Stimulated activated CD4-positive, alpha-beta T cell treated with anti-CD3 and anti-CD28 coated beads, Interleukin-15, amount 100 ng/mL, for 24 hours (primary cell): ENCODE results near the gene PRPF18.

ENCODE experiments used
- DNase-seq: peaks from one replicate; pipeline ENCODE4 v3.0.0-alpha.2; 2020

PRPF18 gene

DNA sequence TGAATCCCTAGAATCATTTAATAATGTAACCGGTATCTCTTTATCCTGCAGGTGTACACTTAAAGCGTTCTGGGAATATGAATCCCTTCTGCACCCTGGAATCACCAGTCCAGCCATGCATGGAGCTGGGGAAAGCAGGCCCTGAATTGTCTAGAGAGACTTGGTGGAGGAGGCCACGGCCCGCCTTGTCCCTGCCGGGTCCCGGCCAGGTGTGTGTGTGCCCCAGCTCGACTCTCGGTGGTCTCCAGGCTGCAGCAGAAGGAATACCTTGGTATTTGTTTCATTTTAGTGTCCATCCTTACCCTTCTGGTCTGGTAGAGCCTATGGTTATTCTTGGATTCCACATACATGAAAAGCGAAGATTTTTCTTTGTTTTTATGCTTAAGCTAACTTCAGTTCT is 58.1 kb downstream of the PRPF18 start:
- DNase-seq, result no peak

- DNase-seq, result no peak
These were observed 61.7 kb downstream of the PRPF18 start for GRCh38 chr10:13648425-13648824.

GRCh38 chr10:13649844-13650520 is 63.2 kb downstream of the PRPF18 start:
- no peak for DNase-seq

GRCh38 chr10:13650961-13651360 is 64.2 kb downstream of the PRPF18 start:
- DNase-seq, result no peak

- no peak for DNase-seq
These were observed 65.4 kb downstream of the PRPF18 start for GRCh38 chr10:13651969-13652720.

GRCh38 chr10:13652860-13653259 is 66.1 kb downstream of the PRPF18 start:
- no peak for DNase-seq

- DNase-seq, result no peak
These were observed 67.5 kb downstream of the PRPF18 start for GRCh38 chr10:13654118-13654830.

DNA sequence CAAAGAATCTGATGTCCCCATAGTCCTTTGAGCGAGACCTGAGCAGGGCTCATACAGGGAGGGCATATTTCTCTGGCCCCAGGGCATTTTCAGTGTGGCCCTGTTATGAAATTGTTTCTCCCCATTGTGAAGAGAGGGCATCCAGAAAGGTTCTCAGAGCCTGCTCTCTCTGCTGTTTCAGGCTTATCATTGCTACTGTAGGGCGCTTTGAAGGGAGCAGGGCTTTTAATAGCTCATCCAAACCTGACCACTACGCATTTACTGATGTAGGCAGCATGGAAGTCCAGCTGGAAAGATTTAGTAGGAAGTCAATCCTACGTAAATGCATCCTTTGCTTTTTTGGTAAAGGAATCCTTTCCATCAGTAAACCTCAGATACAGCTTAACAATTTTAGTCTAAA is 68.1 kb downstream of the PRPF18 start:
- no peak for DNase-seq

DNA sequence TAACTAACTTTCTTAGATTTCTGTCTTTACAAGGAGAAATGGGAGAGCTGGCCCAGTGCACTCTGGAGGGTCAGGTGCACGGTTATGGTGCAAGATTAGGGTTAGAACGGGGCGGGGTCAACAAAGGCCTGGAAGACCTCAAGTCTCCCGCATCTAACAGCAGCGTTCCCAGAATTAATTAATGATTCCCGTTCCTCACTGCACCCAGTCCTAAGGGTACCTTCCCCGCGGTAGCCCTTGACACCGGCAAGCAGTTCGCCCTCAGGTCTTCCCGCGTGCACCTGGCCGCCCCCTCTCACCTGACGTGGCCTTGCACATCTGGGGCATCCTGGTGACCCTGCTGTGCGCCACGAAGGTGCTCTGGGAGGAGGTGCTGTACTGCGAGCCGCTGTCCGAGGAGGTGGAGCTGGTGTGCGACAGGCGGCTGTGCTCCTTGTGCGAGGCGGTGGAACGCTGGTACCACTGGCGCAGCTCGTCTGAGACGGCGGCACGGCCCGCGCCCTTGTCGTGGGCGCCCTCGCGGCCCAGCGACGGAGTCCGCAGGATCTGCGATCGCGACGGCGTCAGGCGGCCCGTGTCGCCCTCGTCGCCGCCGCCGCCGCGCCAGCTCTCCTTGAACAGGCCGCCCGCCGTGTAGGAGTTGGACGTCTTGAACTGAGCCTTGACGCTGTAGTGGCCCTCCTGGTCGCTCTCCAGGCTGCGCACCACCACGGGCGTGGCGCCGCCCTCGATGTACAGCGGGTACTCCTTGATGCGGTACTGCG is 69.8 kb downstream of the PRPF18 start:
- DNase-seq, result no peak

DNA sequence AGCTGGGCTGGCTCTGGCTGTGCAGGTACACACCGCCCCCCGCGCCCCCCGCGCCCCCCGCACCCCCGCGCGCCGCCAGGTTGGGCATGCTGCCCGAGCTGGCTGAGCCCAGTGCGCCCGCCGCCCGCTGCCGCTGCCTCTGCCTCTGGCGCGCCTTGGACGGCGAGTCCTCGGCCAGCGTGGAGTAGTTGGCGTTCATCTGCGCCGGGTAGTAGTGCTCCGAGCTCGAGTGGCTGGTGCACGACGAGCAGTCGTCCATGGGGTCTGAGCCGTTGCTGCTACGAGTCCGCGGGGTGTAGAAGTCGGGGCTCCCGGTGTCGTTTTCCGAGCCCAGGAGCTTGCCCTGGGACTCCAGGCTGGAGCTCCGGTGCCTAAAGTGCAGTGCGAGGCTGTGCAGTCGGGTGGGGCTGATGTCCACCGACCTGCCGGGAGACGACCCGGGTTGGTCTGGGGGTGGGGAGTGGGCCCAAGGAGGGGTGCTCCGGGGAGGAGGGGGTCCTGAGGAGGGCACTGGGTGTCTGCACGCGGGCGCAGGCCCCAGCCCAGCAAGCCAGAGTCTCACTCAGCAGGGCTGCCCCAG is 70.4 kb downstream of the PRPF18 start:
- no peak for DNase-seq

DNA sequence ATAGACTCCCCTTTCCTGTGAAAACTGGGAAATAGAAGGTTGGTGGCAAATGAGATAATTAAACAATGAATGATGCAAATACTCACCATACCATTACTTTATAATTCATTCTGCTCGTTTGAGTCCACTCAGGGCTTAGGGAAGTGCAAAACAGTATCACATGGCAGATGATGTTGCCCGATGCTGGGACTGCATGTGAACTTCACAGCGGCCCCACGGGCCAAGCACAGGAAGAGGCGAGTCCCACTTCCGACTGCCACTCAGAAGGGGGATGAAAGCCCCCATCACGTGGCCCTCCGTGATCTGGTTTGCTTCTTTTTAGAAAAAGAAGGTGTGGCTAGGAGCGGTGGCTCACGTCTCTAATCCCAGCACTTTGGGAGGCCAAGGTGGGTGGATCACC is 71.5 kb downstream of the PRPF18 start:
- no peak for DNase-seq

GRCh38 chr10:13658871-13659685 is 72.3 kb downstream of the PRPF18 start:
- DNase-seq, result peak; percentile 9

DNA sequence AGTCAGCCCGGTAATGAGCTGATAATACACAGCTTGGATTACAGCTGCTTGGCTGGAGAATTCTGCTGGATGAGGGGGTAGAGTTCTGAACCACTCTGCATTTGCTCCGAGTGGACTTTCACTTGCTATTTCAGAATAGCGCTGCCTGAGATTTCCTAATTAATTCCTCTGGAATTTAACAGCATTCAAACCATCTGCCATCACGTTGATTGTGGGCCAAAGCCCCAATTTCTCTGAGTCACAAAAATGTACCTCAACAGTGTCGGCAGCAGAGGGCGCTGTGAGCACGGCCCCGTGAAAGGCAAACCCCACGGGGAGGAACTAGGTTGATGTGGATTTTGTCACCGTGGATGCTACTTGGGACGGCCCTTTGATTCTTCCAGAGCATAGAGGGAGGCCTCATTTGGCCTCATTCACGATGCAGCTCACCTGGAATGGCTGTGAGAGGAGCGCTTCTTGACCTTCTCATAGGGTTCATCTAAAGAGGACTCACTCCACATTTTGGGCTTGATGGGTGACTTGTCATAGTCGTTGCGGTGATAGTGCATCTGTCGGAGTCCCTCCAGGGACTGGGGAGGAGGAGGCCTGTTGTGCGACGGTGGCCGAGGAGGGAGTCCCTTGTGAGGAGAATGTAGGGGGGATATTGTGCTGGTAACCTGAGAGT is 73.3 kb downstream of the PRPF18 start:
- DNase-seq, result peak; percentile 75

- DNase-seq, result no peak
These were observed 73.8 kb downstream of the PRPF18 start for GRCh38 chr10:13660551-13660920.

GRCh38 chr10:13661256-13661655 is 74.5 kb downstream of the PRPF18 start:
- no peak for DNase-seq

- no peak for DNase-seq
These were observed 78.9 kb downstream of the PRPF18 start for GRCh38 chr10:13665516-13666262.

- DNase-seq, result no peak
These were observed 81.4 kb downstream of the PRPF18 start for GRCh38 chr10:13668126-13668525.

DNA sequence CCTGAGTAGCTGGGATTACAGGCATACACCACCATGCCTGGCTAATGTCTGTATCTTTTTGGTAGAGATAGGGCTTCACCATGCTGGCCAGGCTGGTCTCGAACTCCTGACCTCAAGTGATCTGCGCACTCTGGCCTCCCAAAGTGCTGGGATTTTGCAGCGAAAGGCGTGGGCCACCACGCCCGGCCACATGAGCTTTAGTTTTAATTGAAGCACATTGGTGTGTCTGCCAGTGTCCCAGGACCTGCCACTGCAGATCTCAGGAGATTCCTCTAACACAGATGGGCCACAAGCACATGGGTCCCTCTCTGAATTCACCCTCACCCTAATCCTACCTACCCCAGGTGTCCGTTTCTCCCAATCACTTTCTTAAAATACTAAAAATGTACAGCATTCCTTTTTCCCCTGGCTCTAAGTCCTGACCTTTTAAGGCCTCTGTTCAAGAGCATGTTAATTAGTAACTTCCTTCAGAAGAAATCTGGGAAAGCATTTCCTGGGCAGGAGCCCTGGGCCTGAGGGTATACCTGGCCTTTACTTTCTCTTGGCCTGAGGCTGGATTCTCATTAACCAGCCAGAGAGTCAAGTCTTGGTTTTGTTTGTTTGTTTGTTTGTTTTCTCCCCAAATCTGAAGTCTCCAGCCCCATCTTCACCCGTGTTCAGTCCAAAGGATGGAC is 82.6 kb downstream of the PRPF18 start:
- DNase-seq, result no peak

DNA sequence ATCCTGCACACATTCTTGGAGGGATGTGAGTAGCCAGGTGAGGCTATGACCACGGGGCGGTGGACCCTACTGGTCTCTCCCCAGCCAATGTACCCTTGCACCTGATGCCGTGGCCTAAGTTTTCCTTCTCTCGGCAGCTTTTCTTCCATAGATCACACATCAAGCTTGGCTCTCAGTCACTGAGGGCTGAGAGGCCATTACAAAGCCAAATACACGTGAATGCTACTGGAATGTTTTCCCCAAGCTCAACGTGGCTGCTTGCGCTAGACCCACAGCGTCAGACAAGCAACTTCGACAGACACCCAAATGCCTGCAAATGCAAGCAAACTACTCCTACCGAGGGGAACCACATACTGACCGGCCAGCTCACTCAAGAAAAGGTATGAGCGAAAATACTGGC is 83.1 kb downstream of the PRPF18 start:
- no peak for DNase-seq

DNA sequence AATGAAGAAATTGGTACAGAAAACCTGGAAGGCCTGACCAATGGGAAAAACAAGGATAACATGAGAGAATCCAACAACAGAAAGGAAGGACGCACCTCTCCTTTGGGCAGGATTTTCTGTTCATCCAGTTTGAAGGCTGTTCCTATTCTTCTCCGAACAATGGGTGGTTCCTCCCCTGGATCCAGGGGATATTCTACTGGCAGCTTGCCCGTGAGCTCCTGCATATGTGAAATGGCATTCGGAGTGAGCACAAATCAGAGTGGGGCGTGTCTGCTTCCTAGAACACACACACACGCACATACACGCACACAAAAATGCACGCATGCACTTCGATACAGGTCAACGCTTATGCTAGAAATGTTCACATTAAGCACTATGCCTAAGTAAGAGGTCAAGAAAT is 83.5 kb downstream of the PRPF18 start:
- DNase-seq, result no peak
